NCI-H146 treated with DMSO at 0.1 percent for 48 hours (cell line): ENCODE results near the gene ROR1.

Experiments
- DNase-seq: peaks from one replicate; lab custom pipeline; 2025; ENCODE audit not compliant: unreplicated experiment; lab: John Stamatoyannopoulos, UW

ROR1 gene

GRCh38 chr1:64046243-64046642, 272.4 kb downstream of the ROR1 start:
- DNase-seq: no peak

GRCh38 chr1:64046891-64047290, 273.1 kb downstream of the ROR1 start:
- DNase-seq: no peak

- no peak for DNase-seq
Measured at GRCh38 chr1:64047549-64047996, 273.8 kb downstream of the ROR1 start.

DNA sequence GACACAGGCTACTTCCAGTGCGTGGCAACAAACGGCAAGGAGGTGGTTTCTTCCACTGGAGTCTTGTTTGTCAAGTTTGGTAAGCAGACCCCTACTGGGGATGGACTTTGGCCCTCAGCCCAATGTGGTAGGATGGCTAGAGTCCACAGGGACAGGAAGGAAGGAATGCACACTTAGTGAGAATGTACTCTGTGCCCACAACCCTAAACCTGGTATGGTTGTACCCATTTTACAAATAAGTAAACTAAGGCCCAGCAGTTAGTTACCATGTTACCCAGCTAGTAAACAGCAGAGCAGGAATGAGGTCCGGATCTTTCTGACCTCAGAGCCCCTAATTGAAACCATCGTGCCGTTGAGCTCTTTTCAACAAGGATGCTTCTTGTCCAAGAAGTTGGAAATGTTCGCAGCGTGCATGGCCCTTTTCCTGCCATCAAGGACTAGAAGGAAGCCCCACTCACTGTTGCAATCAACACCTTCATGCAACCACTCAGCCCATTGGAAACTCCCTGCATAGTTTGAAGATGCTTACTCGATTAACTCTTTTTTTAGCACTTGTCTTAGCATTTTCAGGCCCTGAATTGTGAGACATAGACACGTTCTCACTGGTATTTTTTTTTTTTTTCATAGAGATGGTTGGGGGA, 276.2 kb downstream of the ROR1 start:
- DNase-seq: no peak

DNA sequence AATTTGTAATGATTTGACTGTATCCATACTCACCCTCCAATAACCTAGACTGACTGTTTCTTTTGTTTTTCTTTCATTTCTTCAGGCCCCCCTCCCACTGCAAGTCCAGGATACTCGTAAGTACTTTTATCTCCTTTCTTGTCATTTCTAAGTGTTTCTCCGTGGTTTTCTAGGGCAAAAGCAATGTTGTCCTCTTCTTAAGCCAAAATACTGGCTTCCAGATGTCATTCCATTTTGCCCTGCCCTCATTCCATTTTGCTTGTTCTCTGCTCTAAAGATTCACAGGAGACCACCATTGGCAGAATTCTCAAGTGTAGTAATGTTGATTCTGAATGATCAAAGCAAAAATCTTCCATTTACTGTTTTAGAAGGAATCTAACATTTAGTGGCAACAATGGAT, 276.8 kb downstream of the ROR1 start:
- DNase-seq: no peak

- no peak for DNase-seq
Measured at GRCh38 chr1:64051796-64052195, 278.0 kb downstream of the ROR1 start.

DNA sequence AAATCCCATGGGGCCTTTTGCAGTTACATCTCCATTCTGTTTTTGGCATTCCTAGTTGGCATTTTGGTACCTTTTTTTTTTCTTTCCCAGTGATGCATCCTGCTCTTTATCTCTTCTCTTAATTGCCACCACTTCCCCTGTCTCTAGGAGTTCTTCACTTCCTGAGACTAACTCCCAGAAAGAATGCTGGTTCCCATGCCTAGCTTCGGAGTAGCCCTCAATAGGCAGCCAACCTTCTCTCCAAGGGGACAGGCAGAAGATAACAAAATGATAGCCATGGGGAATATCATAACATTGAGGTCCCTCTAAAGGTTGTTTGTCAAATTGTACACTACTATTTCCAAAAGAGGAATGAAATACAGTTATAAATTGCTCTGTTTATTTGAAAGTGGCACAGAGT, 279.0 kb downstream of the ROR1 start:
- no peak for DNase-seq

GRCh38 chr1:64055310-64055709, 281.5 kb downstream of the ROR1 start:
- DNase-seq: no peak

DNA sequence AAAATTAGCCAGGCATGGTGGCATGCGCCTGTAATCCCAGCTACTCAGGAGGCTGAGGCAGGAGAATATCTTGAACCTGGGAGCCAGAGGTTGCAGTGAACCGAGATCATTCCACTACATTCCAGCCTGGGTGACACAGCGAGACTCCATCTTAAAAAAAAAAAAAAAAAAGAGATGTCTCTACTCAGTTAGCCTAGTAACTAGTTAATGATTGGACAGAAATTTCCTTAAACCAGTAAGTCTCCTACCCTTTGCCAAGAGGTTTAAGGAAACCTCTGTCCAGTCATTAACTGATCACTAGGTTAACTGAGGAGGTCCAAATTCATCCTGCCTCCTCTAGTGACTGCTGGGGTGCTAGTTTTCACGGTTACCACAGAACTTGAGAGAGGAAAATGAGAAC, 285.7 kb downstream of the ROR1 start:
- no peak for DNase-seq

DNA sequence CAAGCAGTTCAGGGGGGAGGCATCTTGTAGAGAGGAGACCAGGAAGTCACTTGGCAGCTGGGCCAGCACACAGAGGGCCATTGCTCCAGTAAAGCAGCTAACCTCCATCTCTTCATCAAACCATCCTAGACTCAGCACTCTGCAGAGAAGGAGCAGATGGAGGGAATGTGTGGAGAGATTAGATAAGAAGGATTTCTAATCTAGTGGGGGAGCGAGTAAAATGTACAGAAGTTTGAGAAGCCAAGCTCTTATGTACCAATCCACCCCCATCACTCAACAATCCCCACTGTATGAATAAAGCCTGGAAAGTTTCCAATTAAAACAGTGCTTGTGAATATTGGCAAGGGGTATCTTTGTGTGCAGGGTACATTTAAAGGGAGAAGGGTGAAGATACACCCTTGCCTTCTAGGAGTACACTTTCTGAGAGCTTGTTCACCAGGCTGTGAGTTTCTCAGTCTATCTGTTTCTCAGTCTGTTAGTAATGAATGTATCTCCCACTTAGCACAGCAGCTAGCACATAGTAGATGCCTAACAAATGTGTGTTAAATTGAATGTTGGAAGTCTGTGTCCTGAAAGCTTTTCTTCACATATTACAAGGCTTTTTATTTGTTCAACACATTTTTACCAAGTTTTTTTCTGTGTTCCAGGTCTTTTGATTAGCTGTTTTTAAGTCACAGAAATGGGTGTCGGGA, 286.9 kb downstream of the ROR1 start:
- DNase-seq: no peak

- DNase-seq: no peak
Measured at GRCh38 chr1:64061430-64062104, 287.8 kb downstream of the ROR1 start.

- no peak for DNase-seq
Measured at GRCh38 chr1:64062529-64062928, 288.7 kb downstream of the ROR1 start.

DNA sequence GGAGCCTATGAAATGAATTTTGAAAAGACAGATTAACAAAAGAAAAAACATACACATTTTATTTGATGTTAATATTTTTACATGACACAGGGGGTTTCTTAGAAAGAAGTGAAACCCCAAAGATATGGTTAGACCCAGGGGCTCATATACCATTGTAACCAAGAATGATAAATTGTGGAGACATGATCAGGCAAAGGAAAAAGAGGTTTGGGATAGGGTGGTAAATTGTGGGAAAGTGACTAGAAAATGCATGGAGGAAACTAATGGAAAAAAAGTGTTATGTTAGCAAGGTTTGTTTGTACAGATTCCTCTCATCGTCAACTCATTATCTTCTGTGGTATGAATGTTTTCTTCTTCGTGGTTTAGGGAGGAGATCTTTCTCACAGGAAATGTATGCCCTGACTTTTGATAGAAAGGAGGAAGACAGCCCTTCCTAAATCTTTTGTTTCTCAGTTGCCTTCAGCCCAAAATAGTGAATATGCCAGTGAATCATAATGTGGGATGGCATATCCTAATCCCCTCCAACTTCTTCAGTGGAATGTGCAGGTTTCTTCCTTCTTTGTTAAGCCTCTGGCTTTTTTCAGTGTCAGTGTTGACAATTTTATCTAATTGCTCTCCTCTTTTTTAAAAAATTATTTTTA, 289.2 kb downstream of the ROR1 start:
- DNase-seq: no peak

DNA sequence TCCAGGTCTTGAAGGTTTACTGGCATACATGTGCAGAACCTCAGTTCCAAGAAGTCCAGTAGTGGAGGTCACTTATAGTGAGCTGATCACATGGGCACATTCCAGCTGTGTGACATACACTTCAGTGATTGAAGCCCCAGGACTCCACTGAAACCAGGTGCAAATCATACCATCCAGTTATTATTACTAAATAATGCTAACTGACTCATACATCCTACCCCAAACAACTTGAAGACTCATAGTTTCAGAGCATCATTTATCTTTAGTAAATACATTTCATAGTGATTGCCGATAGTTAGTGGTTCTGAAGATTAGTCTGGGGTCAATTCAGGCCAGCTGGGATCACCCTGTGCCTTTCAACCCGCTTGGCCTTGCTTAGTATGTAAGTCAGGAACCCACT, 291.8 kb downstream of the ROR1 start:
- DNase-seq: no peak

DNA sequence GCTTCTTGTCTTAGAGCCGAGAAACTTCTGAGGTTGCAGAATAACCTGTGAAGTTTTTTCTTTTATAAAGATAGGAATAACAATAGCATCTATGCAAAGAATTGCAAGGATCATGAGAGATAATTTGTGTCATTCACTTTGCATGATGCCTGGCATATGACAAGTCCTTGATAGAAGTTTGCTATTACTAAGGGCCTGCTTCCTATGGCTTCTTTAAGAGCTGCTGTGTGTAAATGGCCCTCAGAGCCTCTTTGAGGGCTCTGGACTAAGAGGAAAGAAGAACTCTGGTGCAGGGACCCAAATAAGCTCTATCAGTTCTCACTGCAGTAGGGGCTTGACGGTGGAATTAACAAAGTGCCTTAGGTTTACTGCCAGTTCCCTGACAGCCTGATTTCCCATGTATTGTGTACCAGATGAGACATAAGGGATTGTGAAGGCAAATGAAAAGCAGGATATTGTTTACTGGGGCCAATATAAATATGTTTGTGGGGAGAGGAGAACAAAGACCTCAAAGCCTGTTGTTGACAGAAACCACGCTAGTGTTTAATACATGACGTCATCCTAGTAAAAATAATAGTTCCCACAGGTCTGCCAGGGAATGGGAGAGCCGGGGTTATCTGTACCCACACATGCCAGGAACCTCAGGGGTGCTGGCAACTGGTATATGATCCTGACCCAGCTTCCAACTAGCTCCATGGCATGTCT, 298.4 kb downstream of the ROR1 start:
- no peak for DNase-seq

DNA sequence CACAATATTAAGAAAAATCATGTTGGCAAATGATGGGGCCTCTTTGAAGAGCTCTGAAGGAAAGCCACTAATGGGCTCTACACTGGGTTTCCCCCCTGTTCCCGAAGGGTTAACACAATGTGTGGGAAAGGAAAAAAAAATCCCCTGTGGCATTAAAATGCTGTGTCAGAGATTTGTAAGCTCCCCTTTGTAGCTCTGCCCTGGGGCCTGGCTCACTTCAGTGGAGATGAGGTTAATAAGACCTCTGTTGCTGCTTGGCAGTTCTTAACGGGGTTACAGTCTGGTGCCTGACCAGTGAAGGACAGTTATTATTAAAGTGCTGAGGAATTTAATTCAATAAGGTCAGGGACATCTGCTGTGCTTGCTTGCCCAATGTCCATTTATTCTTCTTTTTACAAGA, 299.9 kb downstream of the ROR1 start:
- DNase-seq: no peak

DNA sequence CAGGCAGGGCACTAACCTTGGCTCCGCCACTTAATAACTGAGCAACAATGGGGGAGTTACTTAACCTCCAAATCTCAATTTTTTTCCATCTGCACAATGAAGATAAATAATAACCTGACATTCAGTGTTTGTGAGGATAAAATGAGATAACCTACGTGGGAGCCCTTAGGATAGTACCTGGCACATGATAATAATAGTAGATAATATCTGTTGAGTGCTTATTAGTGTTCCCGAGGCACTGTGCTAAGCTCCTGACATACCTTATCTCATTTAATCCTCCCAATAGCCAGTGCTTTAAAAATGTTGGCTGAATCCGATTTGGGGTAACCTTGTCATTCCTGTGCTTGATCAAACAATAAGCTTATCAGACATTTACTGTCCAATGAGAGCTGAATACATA, 300.9 kb downstream of the ROR1 start:
- DNase-seq: no peak

DNA sequence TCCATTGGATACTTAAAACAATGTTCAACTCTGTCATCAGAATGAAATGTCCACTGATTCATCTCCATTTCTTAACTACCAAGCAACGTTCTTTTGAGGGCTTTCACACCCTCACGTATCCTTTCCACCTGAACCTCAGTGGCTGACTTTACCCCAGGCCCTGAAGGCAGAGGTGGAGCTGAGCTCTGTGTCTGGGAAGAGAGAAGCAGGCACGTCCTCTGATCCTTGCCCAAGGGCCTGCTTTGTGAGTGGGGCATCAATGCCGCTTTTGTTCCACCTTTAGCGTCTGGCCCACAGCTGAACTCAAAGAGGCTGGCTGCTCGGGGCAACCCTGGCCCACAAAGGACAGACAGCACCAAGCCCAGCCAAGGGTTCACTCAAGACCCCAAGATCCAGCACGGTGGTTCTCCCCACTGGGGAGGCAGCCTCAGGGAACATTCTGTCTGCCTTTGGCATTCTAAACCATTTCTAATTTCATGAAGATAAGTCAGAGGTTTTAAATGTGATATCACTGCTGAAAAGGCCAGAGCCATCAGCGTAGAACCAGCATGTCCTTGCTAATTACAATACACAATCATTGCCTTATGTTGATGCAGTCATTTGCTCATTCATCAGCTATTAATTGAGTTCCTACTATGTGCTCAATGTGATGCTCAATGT, 303.6 kb downstream of the ROR1 start:
- DNase-seq: no peak

DNA sequence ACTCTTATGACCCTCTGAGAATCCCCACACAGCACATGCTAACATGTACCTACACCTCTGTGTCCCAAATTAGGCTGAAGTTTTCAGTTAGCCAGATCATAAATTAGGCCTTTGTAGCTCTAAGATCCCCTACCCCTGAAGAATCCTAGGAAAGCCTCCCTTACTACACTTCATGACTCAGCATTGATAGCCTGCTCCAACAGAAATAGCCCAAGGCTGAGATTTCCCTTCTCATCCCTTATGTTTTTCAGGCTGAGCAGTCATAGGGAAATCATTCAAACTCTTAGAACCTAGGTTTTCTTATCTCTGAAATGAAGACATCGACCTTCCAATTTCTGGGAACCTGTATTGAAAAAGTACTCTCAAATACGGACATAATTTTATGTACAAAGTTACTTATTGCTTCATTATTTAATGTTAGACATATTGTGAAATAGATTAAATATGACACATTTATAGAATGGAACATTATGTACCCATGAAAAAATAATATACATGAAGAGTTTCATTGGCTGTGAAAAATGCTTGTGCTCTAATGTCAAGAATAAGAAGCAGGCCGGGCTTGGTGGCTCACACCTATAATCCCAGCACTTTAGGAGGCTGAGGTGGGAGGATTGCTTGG, 307.2 kb downstream of the ROR1 start:
- no peak for DNase-seq

DNA sequence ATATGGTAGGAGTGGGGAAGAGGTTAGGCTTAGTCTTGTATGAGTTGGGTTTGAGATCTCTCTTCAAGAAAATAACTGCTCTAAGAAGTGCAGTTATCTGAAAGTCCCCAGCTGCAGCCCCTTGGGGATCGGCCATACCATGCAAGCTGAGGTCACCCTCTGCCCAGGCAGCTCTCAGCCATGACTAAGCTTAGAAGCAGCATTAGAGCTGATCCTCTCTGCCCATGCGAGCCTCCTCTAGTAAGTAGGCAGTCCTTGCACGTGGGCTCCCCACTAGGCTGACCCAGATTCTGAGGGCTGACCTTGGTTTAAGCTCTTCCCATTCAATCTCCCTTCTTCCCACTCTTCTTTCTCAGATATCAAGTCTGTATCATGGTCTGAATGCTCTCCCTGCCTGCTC, 308.6 kb downstream of the ROR1 start:
- no peak for DNase-seq
